ENCODE results near the gene DOCK4. TPM values are rescaled to one million over a fixed set of nuclear protein-coding genes. Genes with fewer than 3 reads are reported as not detected.

Gene DOCK4
- polyA plus RNA-seq, 2 of the 4 experiments (the other 2 are of a cell fraction) = 13.7 to 15.7 TPM

- TF ChIP-seq SMC3 (IDR thresholded peaks at IDR 0.05) = no peak
- TF ChIP-seq NFE2L2 (conservative IDR thresholded peaks at IDR 0.05; ENCODE audit: low read length) = no peak
- TF ChIP-seq HOXB5 (CRISPR knock-in tag; IDR thresholded peaks at IDR 0.05) = no peak
- TF ChIP-seq CHD2 (IDR thresholded peaks at IDR 0.05; ENCODE audit: low read length, partially characterized antibody) = no peak
- TF ChIP-seq ESRRA (IDR thresholded peaks at IDR 0.05; ENCODE audit: borderline replicate concordance, low read length) = no peak
- no peak for TF ChIP-seq FOSL2 (IDR thresholded peaks at IDR 0.05)
- TF ChIP-seq FOSL2 (CRISPR knock-in tag; IDR thresholded peaks at IDR 0.05) = peak; percentile 62
- TF ChIP-seq REST (IDR thresholded peaks at IDR 0.05) = no peak
- TF ChIP-seq MYC (IDR thresholded peaks at IDR 0.05; ENCODE audit: borderline replicate concordance, low read length) = no peak
- TF ChIP-seq MAX (IDR thresholded peaks at IDR 0.05) = peak; percentile 54; the same call in 1 of the 2 replicates
- TF ChIP-seq BHLHE40 (IDR thresholded peaks at IDR 0.05; ENCODE audit: low read depth, low read length) = no peak
- no peak for TF ChIP-seq HES2 (IDR thresholded peaks at IDR 0.05)
- TF ChIP-seq HOXA7 (CRISPR knock-in tag; IDR thresholded peaks at IDR 0.05) = no peak
- no peak for TF ChIP-seq ELK1 (IDR thresholded peaks at IDR 0.05; ENCODE audit: low read depth, low read length)
- no peak for TF ChIP-seq PHF8 (IDR thresholded peaks at IDR 0.05; ENCODE audit: borderline replicate concordance, low read depth)
- no peak for TF ChIP-seq MAZ (IDR thresholded peaks at IDR 0.05; ENCODE audit: borderline replicate concordance, low read depth, low read length)
- no peak for TF ChIP-seq ZFP36 (IDR thresholded peaks at IDR 0.05; ENCODE audit: borderline replicate concordance, partially characterized antibody)
- TF ChIP-seq FOXS1 (CRISPR knock-in tag; IDR thresholded peaks at IDR 0.05) = no peak
- TF ChIP-seq NR3C1 (IDR thresholded peaks at IDR 0.05) = no peak
- TF ChIP-seq HOXB13 (CRISPR knock-in tag; IDR thresholded peaks at IDR 0.05; ENCODE audit: low read depth) = no peak
- no peak for TF ChIP-seq KDM5A (IDR thresholded peaks at IDR 0.05)
- no peak for TF ChIP-seq RCOR1 (IDR thresholded peaks at IDR 0.05; ENCODE audit: low read depth, low read length)
These were observed 43.9 kb downstream of the DOCK4 start (continued) for GRCh38 chr7:112162142-112162766.
